GM21619 (cell line): Measurements from ENCODE around the gene TRAPPC4.
A peak's percentile ranks its signal among the peaks of the same experiment; 100 is the strongest.
"Not testable (repeated sequence)": the region's sequence is repeated elsewhere in the genome, so short reads cannot be mapped to it uniquely, and the experiment has no call there.

Experiments
- ATAC-seq: cut with Tn5 transposase; IDR thresholded peaks from one replicate; pipeline ENCODE4 v1.9.1; 2021; ENCODE audit not compliant: unreplicated experiment

Gene TRAPPC4

DNA sequence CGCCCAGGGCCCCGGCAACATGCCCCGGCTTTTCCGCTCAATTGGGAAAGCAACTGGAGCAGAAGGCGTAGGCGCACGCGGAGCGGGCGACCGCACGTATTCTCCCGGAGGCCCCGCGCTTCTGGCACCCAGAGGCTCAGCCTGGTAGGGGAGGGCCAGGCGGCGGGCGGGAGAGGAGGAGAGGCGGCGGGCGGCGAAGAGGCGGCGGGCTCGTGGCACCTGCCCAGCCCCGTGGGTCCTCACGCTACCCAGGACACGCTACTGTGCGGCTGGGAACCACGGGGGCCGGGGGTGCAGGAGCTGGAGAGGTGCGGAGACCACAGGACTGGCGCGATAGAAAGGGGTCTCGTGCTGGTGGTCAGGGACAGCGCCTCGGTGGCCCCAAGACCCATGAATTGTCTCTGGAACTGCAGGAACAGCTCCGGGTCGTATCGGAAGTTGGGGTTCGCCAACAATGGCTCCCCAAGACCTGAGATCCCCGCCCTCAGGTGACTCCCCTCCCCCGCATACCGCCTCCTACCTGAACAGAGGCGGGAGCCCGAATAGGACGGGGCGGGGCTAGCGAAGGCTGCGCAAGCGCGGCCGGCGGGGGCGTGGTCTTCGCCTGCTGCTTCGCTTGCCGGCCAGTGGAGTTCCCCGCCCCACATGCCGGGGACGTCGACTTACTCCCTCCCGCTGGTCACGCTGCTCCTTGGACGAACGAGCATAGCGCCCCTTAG, 11.9 kb downstream of the TRAPPC4 start, which contains the start of gene SLC37A4:
Gene SLC37A4, minus strand, starts transcription at position 549 of the 719 bp plus-strand sequence.
- ATAC-seq: peak; percentile 89

GRCh38 chr11:119031912-119032280, 13.3 kb downstream of the TRAPPC4 start:
- ATAC-seq: no peak

DNA sequence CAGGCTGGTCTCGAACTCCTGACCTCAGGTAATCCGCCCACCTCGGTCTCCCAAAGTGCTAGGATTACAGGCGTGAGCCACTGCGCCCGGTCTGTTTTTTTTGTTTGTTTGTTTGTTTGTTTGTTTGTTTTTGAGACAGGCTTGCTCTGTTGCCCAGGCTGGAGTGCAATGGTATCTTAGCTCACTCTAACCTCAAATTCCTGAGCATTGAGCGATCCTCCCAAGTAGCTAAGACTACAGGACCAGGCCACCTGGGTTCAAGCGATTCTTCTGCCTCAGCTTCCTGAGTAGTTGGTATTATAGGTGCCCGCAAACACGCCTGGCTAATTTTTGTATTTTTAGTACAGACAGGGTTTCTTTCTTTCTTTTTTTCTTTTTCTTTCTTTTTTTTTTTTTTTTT, 14.9 kb downstream of the TRAPPC4 start:
- not testable (repeated sequence) for ATAC-seq

DNA sequence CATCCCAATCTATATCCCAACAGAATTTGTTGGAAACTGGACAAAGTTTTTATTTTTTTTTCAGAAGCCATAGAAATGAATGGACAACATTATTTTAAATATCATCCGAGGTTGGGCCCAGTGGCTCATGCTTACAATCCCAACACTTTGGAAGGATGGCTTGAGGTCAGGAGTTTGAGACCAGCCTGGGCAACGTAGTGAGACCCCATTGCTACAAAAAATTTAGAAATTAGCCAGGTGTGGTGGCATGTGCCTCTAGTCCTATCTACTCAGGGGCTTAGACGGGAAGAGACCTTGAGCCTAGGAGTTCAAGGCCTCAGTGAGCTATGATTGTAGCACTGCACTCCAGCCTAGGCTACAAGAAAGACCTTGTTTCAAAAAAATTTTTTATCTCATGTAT, 16.2 kb downstream of the TRAPPC4 start:
- no peak for ATAC-seq

GRCh38 chr11:119038884-119039283, 20.3 kb downstream of the TRAPPC4 start:
- no peak for ATAC-seq

DNA sequence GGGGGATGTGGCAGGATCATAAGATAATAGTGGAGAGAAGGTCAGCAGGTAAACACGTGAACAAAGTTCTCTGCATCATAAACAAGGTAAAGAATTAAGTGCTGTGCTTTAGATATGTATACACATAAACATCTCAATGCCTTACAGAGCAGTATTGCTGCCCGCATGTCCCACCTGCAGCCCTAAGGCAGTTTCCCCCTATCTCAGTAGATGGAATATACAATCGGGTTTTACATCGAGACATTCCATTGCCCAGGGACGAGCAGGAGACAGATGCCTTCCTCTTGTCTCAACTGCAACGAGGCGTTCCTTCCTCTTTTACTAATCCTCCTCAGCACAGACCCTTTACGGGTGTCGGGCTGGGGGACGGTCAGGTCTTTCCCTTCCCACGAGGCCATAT, 20.9 kb downstream of the TRAPPC4 start:
- not testable (repeated sequence) for ATAC-seq

DNA sequence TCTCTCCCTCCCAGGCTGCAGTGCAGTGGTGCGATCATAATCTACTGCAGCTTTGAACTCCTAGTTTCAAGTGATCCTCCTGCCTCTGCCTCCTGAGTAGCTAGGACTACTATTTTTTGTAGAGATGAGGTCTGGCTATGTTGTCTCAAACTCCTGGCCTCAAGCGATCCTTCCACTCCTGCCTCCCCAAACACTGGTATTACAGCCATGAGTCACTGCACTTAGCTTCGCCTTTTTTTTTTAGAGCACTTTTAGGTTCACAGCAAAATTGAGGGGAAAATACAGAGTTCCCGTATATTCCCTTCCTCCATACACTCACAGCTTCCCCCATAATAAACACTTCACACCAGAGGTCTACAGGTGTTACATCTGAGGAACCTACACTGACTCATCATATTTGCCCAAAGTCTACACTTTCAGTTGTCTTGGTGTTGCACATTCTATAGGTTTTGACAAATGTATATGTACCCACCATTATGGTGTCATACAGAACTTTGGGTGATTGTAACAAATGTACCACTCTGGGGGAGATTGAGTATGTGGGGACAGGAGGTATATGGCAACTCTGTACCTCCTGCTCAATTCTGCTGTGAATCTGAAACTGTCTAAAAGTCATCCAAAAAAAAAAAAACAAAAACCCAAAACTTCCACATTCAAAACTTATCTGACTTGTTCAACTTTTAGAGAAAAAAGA, 23.4 kb downstream of the TRAPPC4 start:
- ATAC-seq: no peak

GRCh38 chr11:119042927-119043326, 24.4 kb downstream of the TRAPPC4 start:
- ATAC-seq: no peak

DNA sequence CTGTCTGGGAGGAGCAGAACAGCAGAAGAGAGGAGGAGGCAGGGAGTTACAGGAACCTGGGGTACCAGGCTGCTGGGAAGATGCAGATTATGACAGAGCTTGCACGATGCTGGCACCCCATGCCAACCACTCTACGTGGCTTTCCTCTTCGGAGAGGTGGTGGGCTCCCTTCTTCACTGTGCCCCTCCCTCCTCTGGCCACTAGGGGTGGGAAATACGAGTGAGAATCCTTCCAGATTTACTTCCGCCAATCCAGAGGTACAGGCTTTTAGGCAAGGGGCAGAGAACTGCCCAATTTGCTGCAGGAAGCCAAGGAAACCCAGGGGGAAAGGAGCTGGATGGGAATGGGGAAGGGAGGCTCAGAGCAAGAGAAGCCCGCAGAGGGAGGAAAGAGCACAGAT, 26.1 kb downstream of the TRAPPC4 start:
- ATAC-seq: no peak

DNA sequence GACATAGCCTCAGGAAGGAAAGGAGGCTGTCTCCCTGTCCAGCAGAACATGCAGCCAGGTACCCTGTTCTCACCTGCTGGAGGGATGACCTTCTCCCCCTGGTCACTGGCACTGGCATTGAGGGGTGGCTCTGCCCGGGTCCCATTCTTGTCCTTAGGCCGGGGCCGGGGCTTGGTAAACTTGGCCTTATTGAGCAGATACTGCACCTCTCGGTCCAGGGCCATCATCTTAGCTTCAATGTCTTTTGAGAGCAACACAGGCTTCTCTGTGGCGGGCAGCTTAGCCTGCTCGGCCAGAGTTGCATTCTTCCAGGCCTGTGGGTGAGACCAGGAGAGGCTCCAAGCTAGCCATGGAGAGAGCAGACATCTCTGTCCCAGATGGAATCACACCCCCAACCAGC, 27.9 kb downstream of the TRAPPC4 start:
- ATAC-seq: no peak

DNA sequence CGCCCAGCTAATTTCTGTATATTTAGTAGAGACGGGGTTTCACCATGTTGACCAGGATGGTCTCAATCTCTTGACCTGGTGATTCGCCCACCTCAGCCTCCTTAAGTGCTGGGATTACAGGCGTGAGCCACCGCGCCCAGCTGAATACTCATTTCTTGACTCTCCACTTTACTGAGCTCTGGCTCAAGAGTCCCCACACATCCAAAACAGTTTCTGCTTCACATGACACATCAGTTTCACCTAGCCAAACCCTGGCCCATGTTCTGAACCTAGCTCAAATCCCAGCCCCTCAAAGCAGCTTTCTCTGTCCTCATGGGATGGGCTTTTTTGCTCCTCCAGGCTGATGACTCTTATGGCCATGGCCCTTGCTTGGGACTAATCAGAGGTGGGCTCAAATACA, 28.6 kb downstream of the TRAPPC4 start:
- no peak for ATAC-seq

- ATAC-seq: no peak
Observed at GRCh38 chr11:119048644-119049043, 30.1 kb downstream of the TRAPPC4 start.

DNA sequence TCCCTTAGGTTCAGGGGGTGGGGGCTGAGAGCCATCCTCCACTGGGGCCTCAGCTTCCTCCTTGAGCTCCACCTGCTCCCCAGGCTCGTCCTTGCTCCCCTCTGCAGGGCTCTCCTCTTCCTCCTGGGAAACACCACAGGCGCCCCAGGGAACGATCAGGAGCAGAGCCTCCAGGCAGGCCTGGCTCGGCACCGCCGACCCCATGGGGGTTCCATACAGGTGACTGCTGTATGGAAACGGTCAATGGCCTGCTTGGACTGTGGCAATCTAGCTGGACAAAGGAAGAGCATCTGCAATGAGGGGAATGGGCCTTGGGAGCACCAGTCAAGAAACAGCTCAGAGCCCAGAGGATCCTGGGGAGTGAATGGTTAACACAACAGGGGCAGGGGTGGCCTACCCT, 30.5 kb downstream of the TRAPPC4 start:
- no peak for ATAC-seq

DNA sequence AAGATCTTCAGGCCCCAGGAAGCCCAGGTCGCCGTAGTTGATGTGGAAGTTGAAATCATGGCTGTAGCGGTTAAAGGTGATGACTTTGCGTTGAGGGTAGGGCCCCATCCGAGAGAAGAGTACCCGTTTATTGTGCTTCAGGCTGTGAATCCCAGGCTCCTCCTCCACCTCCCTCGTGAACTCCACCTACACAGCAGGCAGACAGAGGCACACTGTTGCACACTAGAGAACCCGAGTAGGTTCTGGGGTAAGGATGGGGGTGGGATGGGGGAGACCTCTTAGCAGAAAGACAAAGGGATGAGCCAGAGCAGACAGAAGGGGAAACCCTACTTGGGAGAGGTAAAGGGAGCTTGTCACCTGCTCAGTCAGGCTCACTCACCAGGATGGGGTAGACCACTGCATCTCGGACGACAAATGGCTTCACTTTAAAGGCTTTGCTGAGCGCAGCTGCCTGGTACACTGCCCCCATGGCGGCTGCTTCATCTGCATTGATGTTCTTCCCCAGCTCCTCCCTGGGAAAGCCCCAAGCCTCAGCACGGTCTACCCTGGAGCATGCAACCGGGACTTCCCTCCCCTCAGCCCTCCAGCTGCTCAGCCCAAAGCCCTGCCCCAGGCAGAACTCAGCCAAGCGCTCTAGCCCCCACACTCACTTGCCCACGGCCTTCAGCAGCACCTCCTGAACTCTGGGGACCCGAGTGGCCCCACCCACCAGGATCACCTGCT, 33.0 kb downstream of the TRAPPC4 start:
- ATAC-seq: peak; percentile 48

DNA sequence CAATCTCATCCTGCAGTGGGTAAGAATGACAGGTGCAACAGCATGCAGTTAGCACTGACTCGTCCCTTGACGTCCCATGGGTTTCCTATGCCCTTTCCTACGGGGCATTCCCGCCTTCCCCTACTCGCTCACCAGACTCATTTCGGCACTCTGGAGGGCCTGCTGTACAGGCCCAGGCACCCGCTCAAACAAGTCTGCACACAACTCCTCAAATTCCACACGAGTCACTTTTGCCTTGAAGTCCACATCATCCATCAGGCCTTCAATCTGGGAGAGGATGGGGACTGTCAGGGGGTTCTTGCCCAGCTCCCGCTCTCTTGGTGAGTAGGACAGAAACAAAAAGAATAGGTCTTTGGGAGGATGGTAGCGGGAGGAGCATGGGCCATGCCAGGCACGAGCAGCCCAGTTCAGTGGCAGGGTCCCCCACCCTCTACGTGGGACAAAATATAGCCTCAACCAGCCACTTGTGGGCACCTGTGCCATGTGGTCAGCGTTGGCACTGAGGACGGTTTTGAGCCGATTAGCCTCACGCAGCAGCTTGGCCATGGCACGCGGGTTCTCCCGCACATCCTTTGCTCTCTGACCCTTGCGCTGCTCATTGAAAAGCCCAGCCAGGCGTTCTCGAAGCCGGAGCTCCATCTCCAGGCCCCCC, 33.7 kb downstream of the TRAPPC4 start:
- peak; percentile 15 for ATAC-seq

DNA sequence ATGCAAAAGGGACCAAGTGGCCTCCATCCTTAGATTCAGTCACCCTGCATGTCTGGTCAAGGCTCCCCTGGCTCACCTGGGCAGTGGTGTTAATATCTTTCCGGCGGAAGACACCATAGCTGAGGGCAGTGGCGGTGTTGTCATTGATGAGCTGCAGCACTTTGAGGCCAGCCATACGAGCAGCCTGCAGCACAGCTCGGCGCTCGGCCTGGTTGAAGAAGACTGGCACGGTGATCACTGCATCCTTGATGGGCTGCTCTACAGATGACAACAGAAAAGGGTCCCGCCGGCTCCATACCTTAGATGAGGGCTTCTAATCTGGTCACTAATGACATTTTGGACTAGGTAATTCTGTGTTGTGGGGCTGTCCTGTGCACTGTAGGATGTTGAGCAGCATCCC, 35.9 kb downstream of the TRAPPC4 start:
- ATAC-seq: no peak

- ATAC-seq: no peak
Observed at GRCh38 chr11:119055901-119056300, 37.3 kb downstream of the TRAPPC4 start.

DNA sequence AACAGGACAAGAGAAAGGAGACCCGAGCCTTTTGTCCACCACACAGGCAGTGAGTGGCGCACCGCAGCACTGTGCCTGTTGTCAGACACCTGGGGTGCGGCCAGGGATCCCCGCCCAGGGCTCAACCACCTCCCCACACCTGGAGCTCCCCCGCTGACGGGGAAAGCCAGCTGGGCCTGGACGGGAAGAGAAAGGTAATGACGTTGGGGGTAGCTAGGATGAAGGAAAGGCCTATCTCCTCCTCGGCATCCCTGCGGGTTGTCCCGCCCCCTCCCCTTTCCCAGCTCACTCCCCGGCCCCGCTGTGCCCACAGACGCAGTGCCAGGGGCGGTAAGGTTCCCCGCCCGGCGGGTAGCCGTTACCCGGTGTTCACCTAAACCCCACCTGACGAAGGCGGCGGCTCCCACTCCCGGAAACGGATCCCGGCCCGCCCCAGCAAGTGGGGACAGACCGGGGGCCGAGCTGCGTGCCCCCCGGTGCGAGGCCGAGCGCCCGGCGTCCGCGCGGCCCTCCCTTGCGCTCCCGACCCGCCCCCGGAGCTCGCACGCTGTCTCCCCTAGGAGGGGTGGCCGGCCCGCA, 37.9 kb downstream of the TRAPPC4 start:
- ATAC-seq: no peak

DNA sequence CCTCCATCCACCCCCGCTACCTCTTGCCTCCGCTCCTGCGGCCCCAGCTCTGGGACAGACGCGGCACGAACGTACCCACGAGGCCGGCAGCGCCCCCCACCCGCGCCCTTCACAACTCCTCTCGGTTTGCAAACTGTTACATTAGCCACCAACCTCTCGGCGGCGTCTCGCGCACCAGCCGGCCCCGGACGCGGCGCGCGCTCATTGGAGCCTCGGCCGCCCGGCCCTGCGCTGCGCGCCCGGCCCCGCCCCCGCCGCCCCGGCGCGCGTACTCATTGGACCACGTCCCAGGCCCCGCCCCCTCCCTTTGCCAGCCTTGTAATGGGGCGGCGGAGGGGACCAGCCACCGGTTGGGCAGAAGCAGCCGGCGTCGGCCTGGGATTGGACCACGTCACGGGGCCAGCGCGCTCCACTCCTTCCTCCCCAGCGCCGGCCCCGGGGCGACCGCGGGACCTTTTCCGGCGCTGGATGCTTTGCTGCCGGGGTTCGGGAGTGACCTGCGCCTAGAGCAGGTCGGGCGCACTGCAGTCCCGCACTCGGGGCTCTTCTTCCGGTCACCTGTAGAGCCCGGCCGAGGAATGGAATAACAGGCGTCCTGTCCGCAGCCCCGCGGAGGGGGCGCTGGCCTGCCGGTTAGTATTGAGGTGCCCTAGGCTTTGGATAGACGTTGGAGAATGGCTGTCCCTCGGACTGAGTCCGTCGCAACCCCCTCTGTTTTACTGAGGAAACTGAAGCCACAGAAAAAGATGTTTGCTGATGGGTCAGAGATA, 38.6 kb downstream of the TRAPPC4 start, which contains the start of gene HYOU1:
Gene HYOU1, minus strand, starts transcription at position 206 of the 770 bp plus-strand sequence. CDS start 1,045 bp downstream, outside the sequence.
- ATAC-seq: peak; percentile 92

DNA sequence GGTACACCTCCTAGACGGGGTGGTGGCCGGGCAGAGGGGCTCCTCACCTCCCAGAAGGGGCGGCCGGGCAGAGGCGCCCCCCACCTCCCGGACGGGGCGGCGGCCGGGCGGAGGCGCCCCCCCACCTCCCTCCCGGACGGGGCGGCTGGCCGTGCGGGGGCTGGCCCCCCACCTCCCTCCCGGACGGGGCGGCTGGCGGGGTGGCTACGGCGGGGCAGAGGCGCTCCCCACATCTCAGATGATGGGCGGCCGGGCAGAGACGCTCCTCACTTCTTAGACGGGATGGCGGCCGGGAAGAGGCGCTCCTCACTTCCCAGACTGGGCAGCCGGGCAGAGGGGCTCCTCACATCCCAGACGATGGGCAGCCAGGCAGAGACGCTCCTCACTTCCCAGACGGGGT, 40.6 kb downstream of the TRAPPC4 start:
- not testable (repeated sequence) for ATAC-seq
